HG03575 (cell line): ENCODE results near the gene MTHFD1L.

Experiments
- ATAC-seq: cut with Tn5 transposase; IDR thresholded peaks from one replicate; pipeline ENCODE4 v1.9.1; 2021; ENCODE audit not compliant: unreplicated experiment, insufficient number of reproducible peaks, low FRiP score; ENCODE audit errors: extremely low read depth

The MTHFD1L gene

DNA sequence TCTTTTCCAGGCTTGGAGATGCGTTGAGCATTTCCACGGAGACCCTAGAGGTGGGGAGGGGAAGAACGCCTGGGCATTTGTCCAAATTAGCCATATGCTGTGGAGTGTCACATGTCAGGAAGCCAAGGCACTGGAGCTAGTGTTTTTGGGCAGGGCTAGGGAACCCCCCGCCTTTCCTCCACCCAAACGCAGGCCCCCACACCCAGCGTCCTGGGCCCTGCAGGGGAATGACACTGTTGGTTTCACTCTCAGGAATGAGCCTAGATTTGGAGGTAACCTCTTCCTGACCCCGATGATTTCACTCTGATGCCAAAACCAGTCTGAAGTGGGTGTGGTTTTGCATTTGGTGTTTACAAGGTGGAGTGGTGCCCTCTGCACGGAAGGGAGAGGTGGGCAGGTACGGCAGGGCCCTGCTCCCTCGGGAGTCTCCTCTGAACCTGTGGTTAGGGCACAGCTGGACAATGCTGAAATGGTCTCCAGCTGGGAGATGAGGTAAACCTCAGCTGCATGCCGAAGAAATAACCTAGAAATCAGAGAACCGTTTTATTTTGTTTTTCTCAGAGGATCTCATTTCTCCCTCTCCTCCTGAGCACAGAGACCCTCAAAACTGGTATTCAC, 29.5 kb downstream of the MTHFD1L start:
- ATAC-seq: no peak

DNA sequence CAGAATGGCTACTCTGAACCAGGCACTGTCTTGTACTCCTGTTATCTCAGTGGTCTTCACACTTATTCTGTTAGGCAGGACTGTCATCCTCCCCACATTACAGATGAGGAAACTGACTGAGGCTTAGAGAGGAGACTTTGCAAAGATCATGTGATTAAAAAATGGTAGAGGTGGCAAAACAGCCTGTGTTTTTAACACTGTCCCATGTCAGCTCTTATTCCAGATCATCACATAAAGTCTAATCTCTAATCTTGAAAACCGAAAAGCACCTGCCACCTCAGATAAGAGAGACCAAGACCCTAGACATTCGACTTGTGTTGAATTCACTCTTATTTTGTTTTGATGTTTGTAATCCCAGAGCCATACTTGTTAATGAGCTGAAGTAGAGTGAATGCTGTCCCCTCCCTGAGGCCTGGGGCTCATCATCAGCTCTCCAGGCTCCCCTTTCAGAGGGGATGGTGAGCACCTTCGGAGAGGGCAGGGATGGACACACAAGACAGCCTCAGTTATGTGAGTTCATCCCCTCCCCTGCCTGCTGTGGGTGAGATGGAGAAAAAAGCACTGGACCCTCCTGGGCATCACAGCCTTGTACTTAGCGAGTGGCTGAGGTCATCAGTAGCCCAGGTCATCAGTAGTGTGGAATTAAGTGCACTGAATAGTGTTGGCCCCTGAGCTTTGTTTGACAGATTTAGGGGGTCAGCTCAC, 30.6 kb downstream of the MTHFD1L start:
- ATAC-seq: no peak

DNA sequence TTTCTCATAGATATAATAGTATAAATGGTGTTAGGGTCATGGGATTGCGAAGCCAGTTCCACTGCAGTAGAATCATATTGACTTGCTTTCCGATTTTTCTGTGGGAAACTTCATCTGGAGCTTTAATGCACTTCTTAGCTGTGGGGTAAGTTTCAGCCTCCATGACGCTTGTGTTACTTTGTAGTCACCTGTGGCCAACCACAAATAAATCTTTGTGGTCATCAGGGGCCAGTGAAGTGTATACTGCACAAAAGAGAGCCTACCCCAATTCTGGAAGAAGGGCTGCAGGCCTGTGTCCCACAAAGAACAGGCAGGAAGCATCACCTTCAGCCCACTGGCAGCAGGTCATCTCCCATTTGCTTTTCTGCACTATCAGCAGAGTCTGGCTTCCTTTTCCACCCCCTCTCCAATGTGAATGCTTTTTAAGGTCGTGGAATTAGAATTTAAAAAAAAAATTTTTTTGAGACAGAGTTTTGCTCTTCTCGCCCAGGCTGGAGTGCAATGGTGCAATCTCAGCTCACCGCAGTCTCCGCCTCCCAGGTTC, 32.0 kb downstream of the MTHFD1L start:
- ATAC-seq: no peak

DNA sequence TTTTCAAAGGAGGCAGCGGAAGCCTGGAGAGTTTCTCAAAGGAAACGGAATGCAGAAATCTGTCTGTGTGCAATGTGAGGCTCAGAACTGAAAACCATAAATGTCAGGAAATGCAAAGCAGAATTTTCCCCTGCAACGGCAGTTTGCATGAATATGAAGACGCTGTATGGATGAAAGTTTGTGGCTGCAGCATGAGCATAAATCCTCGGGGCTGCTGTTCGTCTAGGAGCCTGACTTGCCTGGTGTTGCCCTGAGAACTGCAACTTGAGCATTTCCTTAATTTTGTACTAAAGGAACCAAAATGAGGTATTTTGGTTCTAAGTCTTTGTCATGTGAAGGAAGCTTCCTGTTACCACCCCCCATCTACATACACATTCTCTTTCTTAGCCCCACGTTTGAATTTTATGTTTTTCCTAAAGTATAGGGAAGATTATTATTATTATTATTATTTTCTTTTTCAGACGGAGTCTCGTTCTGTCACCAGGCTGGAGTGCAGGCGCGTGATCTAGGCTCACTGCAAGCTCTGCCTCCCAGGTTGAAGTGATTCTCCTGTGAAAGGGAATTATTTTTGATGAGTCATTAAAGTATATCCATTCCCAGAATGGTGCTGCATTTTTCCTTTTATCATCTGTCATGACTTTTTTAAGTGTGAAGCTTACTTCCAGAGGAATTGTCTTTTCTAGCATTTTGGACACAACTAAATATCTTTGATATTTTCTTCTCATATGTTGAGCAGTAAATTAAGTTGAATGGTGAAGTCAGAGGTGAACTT, 33.1 kb downstream of the MTHFD1L start:
- ATAC-seq: no peak

DNA sequence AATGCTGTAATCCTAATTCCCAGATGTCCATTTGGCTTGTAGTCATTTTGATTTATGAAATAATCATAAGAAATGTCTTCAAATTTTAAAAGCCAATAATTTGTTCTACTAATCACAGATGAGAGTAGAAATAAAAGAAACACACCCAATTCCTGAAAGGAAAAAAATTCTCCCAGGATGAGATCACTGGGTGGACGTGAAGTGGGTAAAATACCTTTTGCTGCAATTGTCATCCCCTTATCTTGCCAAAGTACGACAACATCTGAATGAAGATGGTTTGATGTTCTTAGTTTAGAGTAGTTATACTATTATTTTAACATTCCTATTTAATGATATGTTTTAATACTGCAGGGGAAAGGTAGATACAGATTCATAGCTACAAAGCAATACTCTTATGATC, 33.7 kb downstream of the MTHFD1L start:
- ATAC-seq: no peak

DNA sequence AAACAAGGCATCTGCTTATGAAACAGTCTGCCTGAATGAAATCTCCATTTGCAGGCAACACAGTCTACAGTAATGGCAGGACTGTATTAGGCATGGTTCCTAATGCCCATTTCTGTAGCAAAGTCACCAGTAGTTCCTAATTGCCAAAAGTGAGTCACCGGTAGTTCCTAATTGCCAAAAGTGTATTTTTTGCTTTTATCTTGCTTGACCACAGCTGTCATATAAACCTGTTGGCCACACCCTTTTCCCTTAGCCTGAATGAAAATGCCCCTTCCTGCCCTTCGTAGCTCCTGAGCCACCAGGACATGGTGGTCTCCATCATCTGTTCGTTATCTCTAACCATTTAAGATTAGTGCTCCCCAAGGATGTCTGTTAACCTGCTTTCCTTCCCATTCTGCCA, 34.5 kb downstream of the MTHFD1L start:
- no peak for ATAC-seq

DNA sequence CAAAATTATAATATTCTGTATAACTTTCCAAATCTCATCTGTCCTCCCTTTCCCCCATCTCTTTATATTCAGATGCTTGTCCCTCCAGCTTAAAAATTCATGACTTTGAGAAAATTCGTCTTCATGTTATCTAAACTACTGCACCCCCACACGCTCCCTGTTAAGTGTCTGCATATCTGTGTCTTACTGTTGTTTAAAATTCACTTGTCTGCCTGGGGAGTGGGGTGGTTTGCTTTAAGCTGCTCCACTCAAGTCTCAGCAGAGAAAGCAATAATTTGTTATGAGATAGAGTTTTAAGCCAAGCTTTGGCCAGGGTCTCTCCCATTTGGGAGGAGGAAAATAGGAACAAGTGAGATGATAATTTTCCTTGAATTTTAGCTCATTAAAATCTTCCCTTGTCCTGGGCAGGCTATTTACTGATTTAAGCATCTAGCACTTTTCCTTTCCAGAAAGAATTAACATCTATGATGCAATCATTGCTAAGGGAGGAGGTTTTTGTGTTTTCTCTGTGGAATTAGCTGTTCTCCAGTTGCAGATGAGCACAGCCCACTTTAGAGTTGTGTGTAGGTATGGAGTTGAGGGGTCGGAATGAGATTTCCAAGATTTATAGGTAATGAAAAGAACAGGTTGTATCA, 36.8 kb downstream of the MTHFD1L start:
- no peak for ATAC-seq

DNA sequence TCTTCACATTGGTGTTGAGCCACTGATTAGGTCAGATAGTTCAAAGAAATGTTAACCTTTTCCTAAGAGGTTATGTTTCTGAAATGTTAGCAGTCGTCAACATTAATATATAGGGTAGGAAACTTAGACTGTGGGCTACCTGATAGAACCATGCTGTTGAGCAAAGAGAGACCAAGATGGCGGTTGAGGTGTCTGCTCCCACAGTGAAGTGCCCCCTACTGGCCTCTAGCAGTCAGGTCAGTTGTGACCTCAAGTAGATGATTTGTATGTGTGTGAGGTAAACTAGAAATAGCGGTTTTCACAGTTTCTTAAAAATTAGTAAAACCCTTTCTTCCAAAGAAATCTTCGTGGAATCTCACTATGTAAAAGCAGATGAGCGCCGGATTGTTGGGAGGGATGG, 40.3 kb downstream of the MTHFD1L start:
- no peak for ATAC-seq

DNA sequence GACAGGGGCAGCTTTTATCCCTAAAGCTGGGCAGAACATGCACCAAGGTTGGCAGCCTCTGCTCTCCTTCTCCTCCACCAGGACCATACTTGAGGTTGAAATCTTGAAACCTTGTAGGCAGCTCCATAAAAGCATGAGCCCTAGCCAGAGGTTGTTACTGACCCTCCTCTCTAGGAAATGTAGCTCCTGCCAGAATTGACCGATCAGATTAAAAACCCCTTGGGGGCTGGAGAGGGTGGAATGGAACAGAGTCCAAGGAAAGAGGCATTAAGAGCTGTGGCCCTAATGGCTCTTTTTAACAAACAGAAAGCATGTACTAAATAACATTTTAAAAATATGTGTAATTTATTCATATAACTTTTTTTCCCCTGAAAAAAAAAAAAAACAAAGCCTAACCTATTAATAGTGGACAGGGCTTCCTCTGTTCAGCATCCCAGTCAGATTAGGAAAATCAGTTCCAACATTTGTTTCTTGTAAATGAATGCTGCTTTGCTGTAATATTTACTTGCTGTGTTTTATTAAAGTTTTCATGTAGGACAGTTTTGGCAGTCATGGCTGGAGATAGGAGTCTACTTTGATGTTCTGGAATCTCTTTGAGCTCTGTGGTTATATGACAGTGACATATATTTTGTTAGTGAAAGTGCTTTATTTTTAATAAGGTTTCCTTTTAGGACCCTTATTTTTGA, 41.3 kb downstream of the MTHFD1L start:
- no peak for ATAC-seq

DNA sequence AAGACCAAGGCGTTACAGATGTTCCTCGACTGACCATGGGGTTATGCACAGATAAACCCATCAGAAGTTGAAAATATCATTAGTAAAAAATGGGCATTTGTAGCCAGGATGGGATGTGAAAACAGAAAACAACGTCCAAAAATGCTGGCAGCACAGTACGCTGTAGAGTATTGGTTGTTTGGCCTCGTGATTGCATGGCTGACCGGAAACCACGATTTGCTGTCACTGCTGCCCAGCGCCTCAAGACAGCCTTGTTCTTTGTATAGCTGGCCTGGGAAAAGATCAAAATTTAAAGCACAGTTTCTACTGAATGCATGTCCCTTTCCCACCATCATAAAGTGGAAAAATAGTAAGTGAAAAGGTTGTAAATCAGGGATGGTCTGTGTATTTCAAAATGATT, 41.9 kb downstream of the MTHFD1L start:
- ATAC-seq: no peak

DNA sequence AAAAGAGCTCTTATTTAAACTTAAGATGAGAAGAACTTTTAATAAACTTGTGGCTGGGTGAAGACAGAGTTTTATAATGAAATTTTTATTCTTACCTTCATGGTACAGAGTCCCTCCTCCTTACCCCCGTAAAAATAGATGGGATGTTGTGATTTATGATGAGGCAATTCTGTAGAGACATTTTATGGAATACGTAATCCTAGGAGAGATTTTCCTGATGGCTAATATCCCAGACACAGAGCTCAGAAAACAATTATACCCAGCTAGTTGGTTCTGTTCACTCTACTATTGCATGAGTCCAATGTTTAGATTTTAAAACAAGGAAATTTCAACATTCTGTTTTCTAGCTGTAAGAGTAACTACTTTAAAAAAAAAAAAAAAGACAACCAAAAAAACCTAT, 43.4 kb downstream of the MTHFD1L start:
- no peak for ATAC-seq

DNA sequence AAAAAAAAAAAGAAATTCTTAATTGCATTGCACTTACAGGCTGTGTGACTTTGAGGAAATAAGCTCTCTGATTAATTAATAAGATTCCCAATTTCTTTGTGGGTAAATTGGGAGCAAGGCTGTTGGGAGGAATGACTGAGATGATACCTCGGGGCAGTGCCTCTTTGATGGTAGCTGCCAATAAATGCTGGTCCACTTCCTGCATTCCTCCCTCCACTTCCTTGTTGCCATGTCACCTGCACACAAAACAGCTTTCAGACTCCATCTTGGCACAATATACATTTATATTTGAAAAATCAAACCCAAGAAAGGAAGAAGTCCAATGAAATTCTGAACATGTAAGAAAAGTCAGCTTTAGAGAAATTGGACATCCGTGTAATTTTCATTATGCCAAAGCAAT, 45.1 kb downstream of the MTHFD1L start:
- ATAC-seq: no peak

DNA sequence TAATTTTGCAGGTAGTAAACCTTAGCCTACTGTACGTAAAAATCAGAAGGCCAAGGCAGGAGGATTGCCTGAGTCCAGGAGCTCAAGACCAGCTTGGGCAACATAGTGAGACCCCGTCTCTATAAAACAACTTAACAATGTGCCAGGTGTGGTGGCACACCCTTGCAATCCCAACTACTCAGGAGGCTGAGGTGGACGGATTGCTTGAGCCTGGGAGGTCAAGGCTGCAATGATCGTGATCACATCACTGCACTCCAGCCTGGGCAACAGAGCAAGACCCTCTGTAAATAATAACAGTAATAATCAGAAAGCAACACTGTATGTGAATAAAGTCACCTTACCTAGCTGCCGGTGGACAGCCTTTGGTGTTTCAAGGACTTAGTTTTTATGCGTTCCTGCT, 48.9 kb downstream of the MTHFD1L start:
- no peak for ATAC-seq

DNA sequence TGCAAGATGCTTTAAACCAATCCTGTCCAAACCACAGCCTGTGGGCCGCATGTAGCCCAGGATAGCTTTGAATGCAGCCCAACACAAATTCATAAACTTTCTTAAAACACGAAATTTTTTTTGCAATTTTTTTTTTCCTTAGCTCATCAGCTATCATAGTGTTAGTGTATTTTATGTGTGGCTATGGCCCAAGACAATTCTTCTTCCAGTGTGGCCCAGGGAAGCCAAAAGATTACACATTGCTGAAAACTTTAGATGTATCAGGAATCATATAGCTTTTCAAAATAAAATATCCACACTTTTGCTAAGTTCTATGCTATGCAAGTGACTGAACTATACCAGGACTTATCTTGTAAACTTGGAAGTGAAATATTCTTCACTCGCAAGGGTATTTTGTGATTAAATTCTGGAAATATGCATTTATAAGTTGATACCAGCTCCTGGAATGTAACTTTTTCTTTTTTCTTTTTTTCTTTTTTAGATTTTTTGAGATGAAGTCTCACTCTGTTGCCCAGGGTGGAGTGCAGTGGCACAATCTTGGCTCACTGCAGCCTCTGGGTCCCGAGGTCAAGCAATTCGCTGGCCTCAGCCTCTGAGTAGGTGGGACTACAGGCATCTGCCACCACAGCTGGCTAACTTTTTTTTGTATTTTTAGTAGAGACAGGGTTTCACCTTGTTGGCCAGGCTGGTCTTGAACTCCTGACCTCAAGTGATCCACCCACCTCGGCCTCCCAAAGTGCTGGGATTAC, 49.8 kb downstream of the MTHFD1L start:
- no peak for ATAC-seq

DNA sequence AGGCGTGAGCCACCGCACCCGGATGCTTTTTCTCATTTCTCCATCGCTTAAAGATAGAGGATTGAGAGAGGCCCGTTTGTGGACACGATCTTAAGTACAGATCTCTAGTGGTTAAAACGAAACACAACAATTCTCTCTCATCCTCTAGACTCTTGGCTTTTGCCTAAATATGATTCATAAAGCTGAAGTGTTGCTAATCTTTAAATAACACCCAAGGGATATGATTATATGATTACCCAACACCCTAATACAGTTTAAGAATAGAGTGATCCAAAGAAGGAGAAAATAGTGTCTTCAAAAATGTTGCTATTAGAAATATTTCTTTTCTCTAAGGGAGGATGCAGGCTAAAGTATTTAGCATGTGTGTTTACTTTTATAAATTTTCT, 50.4 kb downstream of the MTHFD1L start:
- ATAC-seq: no peak

DNA sequence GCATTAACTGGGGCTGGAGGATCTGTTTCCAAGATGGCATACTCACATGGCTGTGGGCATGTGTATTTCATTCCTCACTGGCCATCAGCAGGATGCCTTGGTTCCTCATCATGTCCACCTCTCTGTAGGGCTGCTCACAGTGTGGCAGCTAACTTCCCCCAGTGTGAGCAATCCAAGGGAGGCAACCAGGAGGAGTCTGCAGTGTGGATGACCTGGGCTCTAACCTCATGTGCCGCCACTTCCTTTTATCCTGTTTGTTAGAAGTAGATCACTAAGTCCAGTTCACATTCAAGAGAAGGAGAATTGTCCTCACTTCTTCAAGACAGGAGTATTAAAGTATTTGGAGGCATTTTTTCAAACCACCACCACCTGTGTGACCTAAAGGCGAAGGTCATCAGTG, 54.4 kb downstream of the MTHFD1L start:
- no peak for ATAC-seq

DNA sequence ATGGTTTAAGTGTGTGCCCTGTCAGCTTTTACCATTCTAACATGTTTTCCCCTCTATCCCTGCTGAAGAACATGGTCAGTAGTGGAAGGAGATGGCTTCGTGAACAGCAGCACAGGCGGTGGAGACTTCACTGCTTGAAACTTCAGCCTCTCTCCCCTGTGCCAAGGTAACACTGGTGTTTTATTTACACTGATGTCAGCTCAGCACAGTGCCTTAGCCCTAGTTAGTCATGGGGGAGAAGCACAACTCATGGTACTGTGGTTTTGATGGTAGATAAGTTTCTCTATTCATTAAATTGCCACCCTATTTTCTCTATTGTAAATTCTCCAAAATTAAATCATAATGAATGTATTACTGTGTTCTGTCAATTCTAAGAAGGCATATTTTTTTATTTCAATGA, 56.6 kb downstream of the MTHFD1L start:
- no peak for ATAC-seq

DNA sequence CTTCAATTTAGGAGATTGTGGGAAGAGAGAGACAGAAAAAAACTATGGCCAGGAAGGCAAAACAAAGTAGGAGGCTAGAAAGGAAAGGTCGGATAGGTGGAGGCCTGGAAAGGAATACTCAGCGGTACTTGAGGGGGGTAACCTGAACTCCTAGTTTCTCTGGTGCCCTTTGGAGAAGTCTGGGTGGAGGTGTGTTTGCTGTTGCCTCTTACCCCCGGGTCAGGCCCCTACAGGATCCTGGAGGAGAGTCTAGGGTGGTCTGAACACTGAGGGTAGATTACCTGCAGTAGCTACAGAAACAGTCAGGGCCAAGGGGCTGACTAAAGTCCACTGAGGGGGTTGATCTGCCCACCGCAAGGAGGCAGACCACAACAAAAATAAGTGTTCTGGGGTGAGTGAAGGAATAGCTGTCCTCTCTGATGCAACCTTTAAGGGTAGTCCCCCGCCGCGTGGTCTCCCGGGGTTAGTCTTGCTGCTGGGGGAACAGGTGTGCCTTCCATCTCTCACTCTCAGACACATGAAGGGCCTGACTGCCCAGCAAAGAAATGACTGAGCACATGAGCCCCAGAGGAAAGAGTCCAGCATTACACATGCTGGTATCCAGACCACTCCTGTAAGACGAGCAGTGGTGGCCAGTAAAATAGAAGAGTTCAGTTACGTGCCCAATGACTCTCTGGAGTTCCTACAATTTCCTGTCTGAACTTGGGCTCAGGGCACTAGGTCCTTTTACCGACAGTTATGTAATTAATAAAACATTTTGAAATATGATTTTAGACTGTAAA, 59.5 kb downstream of the MTHFD1L start:
- no peak for ATAC-seq
